GM12864 (cell line): ENCODE data around the gene PDZRN3.

Source experiments
- DNase-seq: peaks from one replicate; pipeline ENCODE4 v3.0.0-alpha.2; 2011; ENCODE audit warnings: low read depth
- H3K4me3 ChIP-seq: 2 replicates; pipeline ENCODE4 v1.5.1; 2011; ENCODE audit warnings: mild to moderate bottlenecking, low read depth, low read length, control low read depth
- CTCF ChIP-seq: IDR thresholded peaks from 2 replicates; pipeline ENCODE4 v1.5.1; 2011; ENCODE audit warnings: low read depth, mild to moderate bottlenecking, moderate library complexity, low read length, control low read depth, inconsistent platforms; ENCODE audit errors: missing control alignments

PDZRN3 gene

GRCh38 chr3:73394240-73394639, 230.5 kb downstream of the PDZRN3 start:
- DNase-seq, result no peak
- no peak overlapping the region for H3K4me3 ChIP-seq
- TF ChIP-seq CTCF, result no peak

- no peak overlapping the region for H3K4me3 ChIP-seq
- DNase-seq, result no peak
- no peak for TF ChIP-seq CTCF
These were observed 231.7 kb downstream of the PDZRN3 start for GRCh38 chr3:73393005-73393404.

DNA sequence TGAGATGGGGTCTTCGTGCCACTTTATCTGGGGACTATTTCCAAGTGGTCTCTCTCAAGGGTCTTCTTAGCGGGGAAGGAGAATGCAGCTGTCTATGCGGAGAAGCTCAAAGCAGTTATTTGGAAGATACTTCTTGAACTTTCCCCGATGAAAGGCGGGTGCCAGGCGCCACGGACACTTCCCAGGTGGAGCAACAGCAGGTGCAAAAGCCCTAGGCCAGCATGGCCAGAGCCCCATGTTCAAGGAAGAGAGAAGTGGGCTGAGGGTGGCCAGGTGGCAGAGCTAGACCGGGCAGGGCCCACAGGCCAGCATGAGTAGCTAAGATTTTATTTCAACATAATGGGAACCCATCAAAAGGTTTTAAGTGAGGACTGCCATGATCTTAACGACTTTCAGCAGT, 232.8 kb downstream of the PDZRN3 start:
- H3K4me3 ChIP-seq, result no peak overlapping the region
- DNase-seq, result no peak
- TF ChIP-seq CTCF, result no peak

DNA sequence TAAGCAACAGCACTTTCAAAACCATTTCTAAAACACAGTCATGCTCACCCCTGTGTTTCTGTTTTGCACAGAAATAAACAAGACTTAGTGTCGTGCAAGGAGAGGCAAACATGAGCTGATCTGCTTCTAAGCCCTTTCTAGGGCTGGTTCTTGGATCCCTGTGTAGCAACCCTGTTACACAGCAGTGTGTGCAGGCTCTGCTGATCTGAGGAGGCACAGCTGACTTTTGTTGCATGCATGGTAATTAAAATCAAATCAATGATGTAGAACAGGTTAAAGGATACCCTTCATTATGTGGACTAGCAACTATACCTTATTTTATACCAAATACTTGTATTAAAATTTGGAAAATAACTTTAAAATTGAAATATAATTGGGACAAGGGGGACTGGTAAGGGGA, 234.8 kb downstream of the PDZRN3 start:
- DNase-seq, result no peak
- no peak for TF ChIP-seq CTCF
- no peak overlapping the region for H3K4me3 ChIP-seq

DNA sequence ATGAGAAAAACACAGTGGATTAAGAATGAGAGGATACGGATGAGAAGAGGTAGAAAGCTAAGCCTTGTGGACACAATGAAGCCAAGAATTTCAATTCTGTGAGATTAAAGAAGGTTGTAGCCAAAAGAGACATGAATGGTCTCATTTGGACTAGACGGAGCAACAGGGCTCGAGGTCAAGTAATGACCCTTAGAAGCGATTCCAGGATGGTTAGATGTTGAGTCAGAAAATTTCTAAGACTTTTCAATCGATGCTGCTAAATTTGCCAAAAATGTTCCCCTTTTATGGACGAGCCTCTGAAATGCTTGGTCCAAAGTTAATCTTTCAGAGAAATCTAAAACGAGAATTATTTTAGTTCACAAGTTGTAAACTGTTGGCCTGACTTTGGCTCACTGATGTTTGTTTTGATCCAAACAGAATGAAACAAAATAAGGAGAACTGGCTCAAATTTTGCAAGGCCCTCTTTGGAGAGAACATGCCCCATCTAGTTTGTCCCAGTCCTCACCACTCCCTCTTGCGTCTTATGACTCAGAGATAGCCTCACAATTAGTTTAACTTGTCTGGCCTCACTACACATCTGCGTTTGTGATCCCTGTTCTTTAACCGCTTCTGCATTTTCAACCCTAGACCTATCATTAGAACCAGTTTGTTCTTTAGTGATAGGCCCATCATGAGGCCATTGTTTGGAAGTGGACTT, 235.5 kb downstream of the PDZRN3 start:
- no peak for DNase-seq
- TF ChIP-seq CTCF, result no peak

DNA sequence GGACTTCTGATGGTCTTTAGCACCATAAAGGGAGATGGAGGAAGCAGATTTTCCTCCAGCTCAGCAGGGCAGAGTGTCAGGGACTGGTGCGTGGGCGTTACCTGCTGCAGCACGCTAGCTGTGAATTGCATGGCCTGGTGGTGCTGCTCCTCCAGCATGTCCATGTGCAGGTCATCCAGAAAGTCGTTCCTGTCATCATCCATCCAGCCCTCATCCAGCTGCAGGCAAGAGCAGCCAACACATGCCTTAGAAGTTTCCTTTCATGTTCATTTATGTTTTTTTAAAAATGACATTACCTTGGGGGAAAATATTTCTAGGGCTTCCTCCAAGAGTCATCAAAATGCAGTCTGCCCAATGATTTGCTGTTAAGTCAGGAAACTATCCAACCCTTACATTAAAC, 239.2 kb downstream of the PDZRN3 start:
- no peak for DNase-seq
- H3K4me3 ChIP-seq, result no peak overlapping the region
- no peak for TF ChIP-seq CTCF

More for the DNA sequence above, 235.5 kb downstream of the PDZRN3 start:
- H3K4me3 ChIP-seq, result no peak overlapping the region
